GM19023 (cell line): ENCODE measurements around the gene STPG3.

ENCODE experiments used
- ATAC-seq: cut with Tn5 transposase; IDR thresholded peaks from one replicate; pipeline ENCODE4 v1.9.1; 2021; ENCODE audit warnings: mild to moderate bottlenecking, moderate library complexity; ENCODE audit not compliant: unreplicated experiment

STPG3 gene

GRCh38 chr9:137299938-137300337 is 48.9 kb downstream of the STPG3 start:
- no peak for ATAC-seq

DNA sequence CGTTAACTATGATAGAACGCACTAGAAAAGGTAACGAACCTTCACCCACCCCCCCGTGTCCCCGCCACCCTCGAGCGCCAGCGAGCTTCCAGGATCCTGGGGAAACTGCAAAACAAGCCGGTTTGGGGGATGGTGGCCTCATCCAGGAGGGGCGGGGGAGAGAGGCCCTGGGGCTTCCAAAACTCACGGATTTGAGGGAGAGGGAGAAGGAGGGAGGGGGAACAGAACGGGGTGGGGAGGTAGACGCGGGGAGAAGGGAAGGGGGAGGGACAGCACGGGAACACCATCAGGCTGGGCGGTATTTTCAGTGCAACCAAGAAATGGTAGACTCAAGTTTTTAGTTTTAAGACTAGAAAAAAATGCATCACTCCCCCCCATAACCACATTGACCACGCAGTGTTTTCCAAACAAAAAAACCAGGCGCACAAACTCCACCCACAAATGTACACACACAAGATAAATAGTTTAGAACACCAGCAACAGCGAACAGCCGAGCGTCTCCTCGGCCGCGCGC is 49.5 kb downstream of the STPG3 start:
- ATAC-seq, result no peak

GRCh38 chr9:137301081-137301947 is 50.2 kb downstream of the STPG3 start:
- no peak for ATAC-seq

DNA sequence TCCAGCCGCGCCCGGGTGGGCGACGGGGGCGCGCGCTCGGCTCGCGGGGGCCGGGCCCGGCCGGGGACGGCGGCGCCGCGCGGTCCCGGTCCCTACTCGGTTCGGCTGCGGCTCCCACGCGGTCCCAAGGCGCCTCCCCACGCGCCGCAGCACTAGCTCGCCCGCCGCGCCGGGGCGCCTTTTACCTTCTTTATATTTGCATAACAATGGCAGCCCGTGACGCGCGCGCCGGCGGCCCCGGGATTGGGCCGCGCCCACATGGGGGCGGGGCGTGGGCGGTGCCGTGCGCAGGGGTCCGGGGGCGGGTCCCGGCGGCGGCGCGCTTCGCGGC is 51.0 kb downstream of the STPG3 start, which contains the start of gene NRARP:
NRARP (minus strand) TSS at position 154 of the 331 bp plus-strand sequence. CDS start 343 bp downstream, outside the sequence.
- peak; percentile 73 for ATAC-seq

DNA sequence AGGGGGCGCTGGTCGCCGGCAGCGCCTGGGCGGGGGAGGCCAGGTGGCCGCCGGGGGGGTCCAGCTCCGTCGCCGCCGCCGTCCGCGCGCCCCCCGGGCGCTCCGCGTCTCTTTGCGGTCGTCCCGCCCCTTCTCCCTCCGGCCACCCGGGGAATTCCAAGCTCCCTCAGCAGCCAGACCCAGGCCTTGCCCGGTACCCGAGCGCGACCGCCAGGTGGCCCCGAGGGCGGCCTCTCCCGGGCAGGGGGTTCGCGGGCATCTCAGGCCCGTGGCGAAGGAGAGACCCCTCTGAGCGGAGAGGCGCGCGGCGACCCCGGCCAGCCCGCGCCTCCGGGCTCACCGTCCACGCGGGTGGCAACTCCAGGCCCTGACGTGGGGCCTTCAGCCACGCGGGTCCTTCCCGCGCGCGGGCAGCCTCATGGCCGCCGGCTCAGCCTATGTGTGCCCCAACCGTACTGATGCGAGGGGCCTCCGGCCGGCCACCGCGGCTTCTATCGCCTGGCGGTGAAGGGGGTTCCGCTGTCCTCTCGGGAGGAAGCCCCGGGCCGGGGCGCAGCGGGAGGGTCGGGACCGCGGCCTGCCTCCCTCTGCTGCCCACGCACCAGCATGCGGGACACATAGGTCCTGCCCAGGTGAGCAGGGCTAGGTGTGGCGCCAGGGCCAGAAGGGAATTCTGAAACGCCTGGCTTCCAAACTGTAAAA is 51.5 kb downstream of the STPG3 start:
- peak; percentile 41 for ATAC-seq
